Common myeloid progenitor, CD34-positive (primary cell): ENCODE measurements around the gene MAB21L4.
A peak's percentile ranks its signal among the peaks of the same experiment; 100 is the strongest.

Experiments used
- CTCF ChIA-PET: fragments of 350-600 bp; sonication (Branson Sonifier 250); formaldehyde crosslinking; loops from one replicate; lab custom pipeline; 2021; ENCODE audit warnings: antibody characterized with exemption; lab: Charles Lee
- POLR2A ChIA-PET: fragments of 350-600 bp; sonication (Branson Sonifier 250); formaldehyde crosslinking; loops from one replicate; lab custom pipeline; 2021; ENCODE audit warnings: antibody characterized with exemption; lab: Charles Lee
- DNase-seq, 3 donors: peaks; one replicate each; pipeline versions ENCODE4 v3.0.0 to v3.0.0-alpha.2; 2013
- H3K27ac ChIP-seq, 2 experiments: 1 replicate in 1 of 2; 2 replicates in 1 of 2; pipeline ENCODE4 v1.7.0; 2013; ENCODE audit warnings: inconsistent platforms in 2 of 2, low read length in 2 of 2, mild to moderate bottlenecking in 2 of 2, low read depth in 1 of 2, moderate library complexity in 1 of 2; ENCODE audit not compliant: severe bottlenecking in 2 of 2, insufficient read depth in 1 of 2, poor library complexity in 1 of 2
- H3K27me3 ChIP-seq, 5 experiments: replicated peaks in 2 of 5; 1 replicate in 3 of 5; 2 replicates in 2 of 5; pipeline versions ENCODE4 v1.6.1 to v1.7.0; 2013; ENCODE audit warnings: low read length in 4 of 5, mild to moderate bottlenecking in 2 of 5, moderate library complexity in 2 of 5, inconsistent platforms in 1 of 5; ENCODE audit not compliant: insufficient read depth in 5 of 5, control insufficient read depth in 4 of 5
- H3K36me3 ChIP-seq, 4 experiments: 1 replicate in 2 of 4; 2 replicates in 2 of 4; pipeline versions ENCODE4 v1.6.1 to v1.7.0; 2013; ENCODE audit warnings: low read length in 3 of 4, control low read depth in 1 of 4, mild to moderate bottlenecking in 1 of 4; ENCODE audit not compliant: control insufficient read depth in 4 of 4, insufficient read depth in 4 of 4
- H3K4me1 ChIP-seq, 4 experiments: 1 replicate in 3 of 4; 2 replicates in 1 of 4; pipeline versions ENCODE4 v1.6.1 to v1.7.1; 2013; ENCODE audit warnings: low read length in 3 of 4, mild to moderate bottlenecking in 3 of 4, control low read depth in 1 of 4, inconsistent platforms in 1 of 4, moderate library complexity in 1 of 4; ENCODE audit not compliant: control insufficient read depth in 4 of 4, insufficient read depth in 4 of 4; ENCODE audit errors: control extremely low read depth in 1 of 4
- H3K4me3 ChIP-seq, 7 experiments: 1 replicate in 4 of 7; 2 replicates in 3 of 7; pipeline versions ENCODE4 v1.5.1 to v1.7.0; 2013; ENCODE audit warnings: mild to moderate bottlenecking in 7 of 7, low read length in 6 of 7, moderate library complexity in 6 of 7, inconsistent platforms in 2 of 7, low read depth in 2 of 7, control low read depth in 1 of 7; ENCODE audit not compliant: insufficient read depth in 4 of 7, control insufficient read depth in 1 of 7; ENCODE audit errors: extremely low read depth in 1 of 7
- H3K9me3 ChIP-seq, 5 experiments: 1 replicate in 4 of 5; 2 replicates in 1 of 5; pipeline versions ENCODE4 v1.6.1 to v1.7.1; 2013; ENCODE audit warnings: low read length in 4 of 5, mild to moderate bottlenecking in 2 of 5, inconsistent platforms in 1 of 5, low read depth in 1 of 5, moderate library complexity in 1 of 5; ENCODE audit not compliant: control insufficient read depth in 4 of 5, insufficient read depth in 2 of 5; ENCODE audit errors: control extremely low read depth in 1 of 5
- WGBS: methylation state at CpG from one replicate; pipeline ENCODE4 v1.1.5; 2013; ENCODE audit not compliant: insufficient coverage; 5-methylcytosine and 5-hydroxymethylcytosine counted together

MAB21L4 gene

GRCh38 chr2:240857039-240858008 is 38.6 kb downstream of the MAB21L4 start:
- H3K4me1 ChIP-seq: no peaks in the 10 kb centered on the region
- H3K9me3 ChIP-seq: peaks cover 0 to 14% (median 10%) of the 10 kb centered on the region in 5 experiments
- no peaks in the 10 kb centered on the region for H3K27me3 ChIP-seq
- POLR2A ChIA-PET: no interaction called here
- DNase-seq: no peak
- H3K27ac ChIP-seq: no peak overlapping the region
- no peak overlapping the region for H3K4me3 ChIP-seq
- WGBS: 96% methylated on average over 12 of the region's 21 CpGs
- H3K36me3 ChIP-seq: no peaks in the 10 kb centered on the region
- CTCF ChIA-PET: interaction anchor here (1.1 to 1.3 kb wide), 2 partner anchors 10 to 55 kb away, joined by 3 read pairs; no protein-coding TSS in a partner anchor

- no peaks in the 10 kb centered on the region for H3K4me1 ChIP-seq
- no peaks in the 10 kb centered on the region for H3K27me3 ChIP-seq
- 79% methylated on average over 13 of the region's 21 CpGs for WGBS
Observed at GRCh38 chr2:240856151-240856980, 39.6 kb downstream of the MAB21L4 start.

GRCh38 chr2:240855670-240856069 is 40.3 kb downstream of the MAB21L4 start:
- Histone ChIP-seq H3K27me3 (no peaks in the 10 kb centered on the region), H3K4me1 (no peaks in the 10 kb centered on the region), H3K36me3 (no peaks in the 10 kb centered on the region), H3K27ac (no peak overlapping the region), H3K9me3 (peaks cover 0 to 14% (median 10%) of the 10 kb centered on the region in 5 experiments), H3K4me3 (no peak overlapping the region)
- DNase-seq: no peak
- ChIA-PET POLR2A (no interaction called here), CTCF (no interaction called here)
- WGBS: 90% methylated on average over 7 of the region's 8 CpGs

More at GRCh38 chr2:240856151-240856980, 39.6 kb downstream of the MAB21L4 start:
- no peak for DNase-seq
- ChIA-PET CTCF (no interaction called here), POLR2A (no interaction called here)
- no peak overlapping the region for H3K4me3 ChIP-seq
- peaks cover 0 to 14% (median 10%) of the 10 kb centered on the region in 5 experiments for H3K9me3 ChIP-seq
- H3K27ac ChIP-seq: no peak overlapping the region
- no peaks in the 10 kb centered on the region for H3K36me3 ChIP-seq

GRCh38 chr2:240852671-240853314 is 43.2 kb downstream of the MAB21L4 start:
- WGBS: 87% methylated on average over 12 of the region's 15 CpGs
- POLR2A ChIA-PET: no interaction called here
- CTCF ChIA-PET: interaction anchor here (1.9 to 3.1 kb wide), 5 partner anchors 9 to 807 kb away, joined by 7 to 20 read pairs (median 12); no protein-coding TSS in a partner anchor

GRCh38 chr2:240851078-240851991 is 44.6 kb downstream of the MAB21L4 start:
- Histone ChIP-seq H3K27ac (no peak overlapping the region), H3K4me3 (no peak overlapping the region), H3K36me3 (no peaks in the 10 kb centered on the region), H3K9me3 (peaks cover 0 to 14% (median 10%) of the 10 kb centered on the region in 5 experiments), H3K4me1 (no peaks in the 10 kb centered on the region), H3K27me3 (no peaks in the 10 kb centered on the region)
- POLR2A ChIA-PET: no interaction called here
- CTCF ChIA-PET: interaction anchor here (0.6 to 3.1 kb wide), 17 partner anchors 10 to 808 kb away, joined by 3 to 20 read pairs (median 3); no protein-coding TSS in a partner anchor
- WGBS: 54% methylated on average over 29 of the region's 33 CpGs
- peak; percentile 75 to 86 (median 77) for DNase-seq

More at GRCh38 chr2:240852671-240853314, 43.2 kb downstream of the MAB21L4 start:
- Histone ChIP-seq H3K9me3 (peaks cover 0 to 14% (median 10%) of the 10 kb centered on the region in 5 experiments), H3K4me3 (no peak overlapping the region), H3K36me3 (no peaks in the 10 kb centered on the region), H3K4me1 (no peaks in the 10 kb centered on the region), H3K27me3 (no peaks in the 10 kb centered on the region), H3K27ac (no peak overlapping the region)
- DNase-seq: no peak

- Histone ChIP-seq H3K27ac (no peak overlapping the region), H3K36me3 (no peaks in the 10 kb centered on the region), H3K4me1 (no peaks in the 10 kb centered on the region), H3K4me3 (no peak overlapping the region), H3K27me3 (no peaks in the 10 kb centered on the region), H3K9me3 (peaks cover 0 to 14% (median 10%) of the 10 kb centered on the region in 5 experiments)
- ChIA-PET POLR2A (no interaction called here), CTCF (interaction anchor here (1.0 to 3.1 kb wide), 11 partner anchors 10 to 809 kb away, joined by 3 to 20 read pairs (median 6); no protein-coding TSS in a partner anchor)
- WGBS: 73% methylated on average over 10 of the region's 11 CpGs
- no peak for DNase-seq
Observed at GRCh38 chr2:240850756-240851077, 45.2 kb downstream of the MAB21L4 start.
